Measurements from ENCODE around the gene CFAP74.
"Not testable (repeated sequence)": the region's sequence is repeated elsewhere in the genome, so short reads cannot be mapped to it uniquely, and the experiment has no call there.

CFAP74 gene

DNA sequence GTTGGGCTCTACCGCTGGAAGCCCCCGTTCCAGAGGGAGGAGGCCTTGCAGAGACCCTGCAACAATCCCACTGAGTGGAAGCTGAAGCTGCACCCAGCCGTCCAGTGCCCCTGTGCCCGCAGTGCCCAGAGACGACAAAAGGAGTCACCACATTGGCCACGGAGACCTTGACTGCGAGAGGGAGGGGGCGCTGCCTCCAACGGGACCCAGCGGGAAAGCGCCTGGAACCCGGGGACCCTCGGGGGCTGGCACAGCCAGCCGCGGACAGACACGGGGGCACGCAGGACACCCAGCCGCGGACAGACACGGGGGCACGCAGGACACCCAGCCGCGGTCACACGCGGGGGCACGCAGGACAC is 22.5 kb downstream of the CFAP74 start:
- no peak for DNase-seq (ENCODE audit: low read depth)
- H3K4me3 ChIP-seq (ENCODE audit: control insufficient read depth, low read depth, low read length), result no peak overlapping the region
- TF ChIP-seq, protein P1, sequence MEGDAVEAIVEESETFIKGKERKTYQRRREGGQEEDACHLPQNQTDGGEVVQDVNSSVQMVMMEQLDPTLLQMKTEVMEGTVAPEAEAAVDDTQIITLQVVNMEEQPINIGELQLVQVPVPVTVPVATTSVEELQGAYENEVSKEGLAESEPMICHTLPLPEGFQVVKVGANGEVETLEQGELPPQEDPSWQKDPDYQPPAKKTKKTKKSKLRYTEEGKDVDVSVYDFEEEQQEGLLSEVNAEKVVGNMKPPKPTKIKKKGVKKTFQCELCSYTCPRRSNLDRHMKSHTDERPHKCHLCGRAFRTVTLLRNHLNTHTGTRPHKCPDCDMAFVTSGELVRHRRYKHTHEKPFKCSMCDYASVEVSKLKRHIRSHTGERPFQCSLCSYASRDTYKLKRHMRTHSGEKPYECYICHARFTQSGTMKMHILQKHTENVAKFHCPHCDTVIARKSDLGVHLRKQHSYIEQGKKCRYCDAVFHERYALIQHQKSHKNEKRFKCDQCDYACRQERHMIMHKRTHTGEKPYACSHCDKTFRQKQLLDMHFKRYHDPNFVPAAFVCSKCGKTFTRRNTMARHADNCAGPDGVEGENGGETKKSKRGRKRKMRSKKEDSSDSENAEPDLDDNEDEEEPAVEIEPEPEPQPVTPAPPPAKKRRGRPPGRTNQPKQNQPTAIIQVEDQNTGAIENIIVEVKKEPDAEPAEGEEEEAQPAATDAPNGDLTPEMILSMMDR (conservative IDR thresholded peaks at IDR 0.05; ENCODE audit: control insufficient read depth, insufficient read depth, low read depth, low read length), result no peak

DNA sequence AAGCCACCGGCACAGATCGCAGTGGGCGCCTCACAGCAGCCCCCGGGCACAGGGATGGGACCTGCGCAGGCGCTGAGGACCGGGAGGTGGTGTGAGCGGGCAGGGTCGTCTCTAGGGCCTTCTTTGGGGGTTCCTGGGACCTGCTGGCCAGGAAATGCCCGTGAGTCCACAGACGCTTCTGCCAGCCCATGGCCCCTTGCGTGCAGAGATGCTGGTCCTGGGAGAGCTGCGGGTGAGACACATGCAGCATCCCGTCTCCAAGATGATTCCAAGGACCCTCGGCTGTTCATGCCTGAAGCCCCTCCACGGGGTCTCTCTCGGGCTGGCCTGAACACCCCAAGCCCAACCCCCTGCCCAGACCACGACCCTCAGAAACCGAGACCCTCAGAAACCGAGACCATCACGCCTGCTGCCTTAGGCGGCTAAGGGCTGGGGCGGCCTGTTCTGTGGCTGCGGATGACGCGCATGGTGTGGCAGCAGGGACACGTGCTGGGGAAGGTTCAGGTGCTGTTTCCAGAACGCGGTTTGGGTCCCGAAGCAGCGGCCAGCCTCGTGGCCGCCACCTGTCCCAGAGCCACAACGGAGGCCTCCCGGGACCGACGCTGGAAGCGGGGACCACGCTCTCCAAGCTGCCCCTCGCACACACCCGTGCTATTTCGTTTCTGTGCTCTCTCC is 23.0 kb downstream of the CFAP74 start:
- H3K4me3 ChIP-seq (ENCODE audit: control insufficient read depth, low read depth, low read length), result no peak overlapping the region
- TF ChIP-seq, protein P1 (conservative IDR thresholded peaks at IDR 0.05; ENCODE audit: control insufficient read depth, insufficient read depth, low read depth, low read length), result no peak
- DNase-seq (ENCODE audit: low read depth), result no peak

DNA sequence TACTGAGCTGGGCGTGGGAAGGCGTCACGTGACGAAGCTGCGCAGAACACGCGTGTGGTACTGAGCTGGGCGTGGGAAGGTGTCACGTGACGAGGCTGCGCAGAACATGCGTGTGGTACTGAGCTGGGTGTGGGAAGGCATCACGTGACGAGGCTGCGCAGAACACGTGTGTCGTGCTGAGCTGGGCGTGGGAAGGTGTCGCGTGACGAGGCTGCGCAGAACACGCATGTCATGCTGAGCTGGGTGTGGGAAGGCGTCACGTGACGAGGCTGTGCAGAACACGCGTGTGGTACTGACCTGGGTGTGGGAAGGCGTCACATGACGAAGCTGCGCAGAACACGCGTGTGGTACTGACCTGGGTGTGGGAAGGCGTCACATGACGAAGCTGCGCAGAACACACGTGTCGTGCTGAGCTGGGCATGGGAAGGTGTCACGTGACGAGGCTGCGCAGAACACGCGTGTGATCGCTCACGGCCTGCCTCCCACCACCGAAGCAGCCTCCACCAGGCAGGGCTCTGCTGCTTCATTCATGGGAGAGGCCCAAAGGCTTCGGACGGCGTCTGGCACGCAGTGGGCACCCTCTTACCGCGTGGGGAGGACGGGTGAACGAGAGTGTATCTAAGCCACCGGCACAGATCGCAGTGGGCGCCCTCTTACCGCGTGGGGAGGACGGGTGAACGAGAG is 24.0 kb downstream of the CFAP74 start:
- TF ChIP-seq, protein P1 (conservative IDR thresholded peaks at IDR 0.05; ENCODE audit: control insufficient read depth, insufficient read depth, low read depth, low read length), result no peak
- DNase-seq (ENCODE audit: low read depth), result no peak
- no peak overlapping the region for H3K4me3 ChIP-seq (ENCODE audit: control insufficient read depth, low read depth, low read length)

DNA sequence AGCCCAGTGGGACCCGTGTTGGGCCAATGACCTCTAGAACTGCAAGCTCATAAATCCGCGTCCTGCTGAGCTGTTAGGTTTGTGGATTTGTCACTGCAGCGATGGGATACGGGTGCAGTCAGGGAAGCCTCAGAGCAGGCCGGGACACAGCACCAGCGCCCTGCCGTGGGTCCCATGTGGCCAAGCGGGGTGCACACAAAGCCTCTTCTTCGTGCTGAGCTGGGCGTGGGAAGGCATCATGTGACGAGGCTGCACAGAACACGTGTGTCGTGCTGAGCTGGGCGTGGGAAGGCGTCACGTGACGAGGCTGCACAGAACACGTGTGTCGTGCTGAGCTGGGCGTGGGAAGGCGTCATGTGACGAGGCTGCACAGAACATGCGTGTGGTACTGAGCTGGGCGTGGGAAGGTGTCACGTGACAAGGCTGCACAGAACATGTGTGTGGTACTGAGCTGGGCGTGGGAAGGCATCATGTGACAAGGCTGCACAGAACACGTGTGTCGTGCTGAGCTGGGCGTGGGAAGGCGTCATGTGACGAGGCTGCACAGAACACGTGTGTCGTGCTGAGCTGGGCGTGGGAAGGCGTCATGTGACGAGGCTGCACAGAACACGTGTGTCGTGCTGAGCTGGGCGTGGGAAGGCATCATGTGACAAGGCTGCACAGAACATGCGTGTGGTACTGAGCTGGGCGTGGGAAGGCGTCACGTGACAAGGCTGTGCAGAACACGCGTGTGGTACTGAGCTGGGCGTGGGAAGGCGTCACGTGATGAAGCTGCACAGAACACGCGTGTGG is 24.7 kb downstream of the CFAP74 start:
- H3K4me3 ChIP-seq (ENCODE audit: control insufficient read depth, low read depth, low read length); DNase-seq (ENCODE audit: low read depth): not testable (repeated sequence)

DNA sequence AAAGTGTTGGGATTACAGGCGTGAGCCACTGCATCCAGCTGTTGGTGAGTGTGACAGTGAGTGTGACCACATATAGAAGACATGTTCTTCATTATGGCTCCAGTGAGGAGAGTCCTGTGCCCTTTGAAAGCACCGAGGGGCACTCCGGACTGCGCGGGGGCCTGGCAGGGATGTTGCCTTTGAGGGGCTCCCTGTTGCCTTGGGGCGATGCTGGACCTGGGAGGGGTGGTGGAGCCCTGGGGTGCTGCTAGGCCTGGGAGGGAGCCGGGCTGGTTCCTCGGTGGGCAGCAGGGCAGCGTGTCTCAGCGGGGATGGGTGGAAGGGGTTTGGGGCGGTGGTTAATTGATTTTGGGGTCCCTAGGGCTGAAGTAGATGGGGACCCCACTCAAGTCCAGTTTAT is 25.5 kb downstream of the CFAP74 start:
- TF ChIP-seq, protein P1 (conservative IDR thresholded peaks at IDR 0.05; ENCODE audit: control insufficient read depth, insufficient read depth, low read depth, low read length), result no peak
- H3K4me3 ChIP-seq (ENCODE audit: control insufficient read depth, low read depth, low read length), result no peak overlapping the region
- DNase-seq (ENCODE audit: low read depth), result no peak

DNA sequence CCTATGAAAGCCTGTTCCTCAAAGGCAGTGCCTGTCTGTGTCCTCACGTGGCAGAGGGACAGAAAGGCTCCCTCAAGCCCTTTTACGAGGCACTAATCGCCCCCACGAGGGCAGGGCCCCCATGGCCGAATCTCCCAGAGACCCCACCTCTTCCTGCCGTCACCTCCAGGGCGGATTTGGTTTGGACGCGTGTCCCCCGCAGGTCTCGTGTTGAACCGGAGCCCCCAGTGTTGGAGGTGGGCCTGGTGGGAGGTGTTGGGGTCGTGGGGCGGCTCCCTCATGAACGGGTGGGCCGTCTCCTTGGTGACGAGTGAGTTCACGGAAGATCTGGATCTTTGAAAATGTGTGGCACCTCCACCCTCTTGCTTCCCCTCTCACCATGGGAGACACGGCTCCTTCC is 27.6 kb downstream of the CFAP74 start:
- TF ChIP-seq, protein P1 (conservative IDR thresholded peaks at IDR 0.05; ENCODE audit: control insufficient read depth, insufficient read depth, low read depth, low read length), result no peak
- no peak overlapping the region for H3K4me3 ChIP-seq (ENCODE audit: control insufficient read depth, low read depth, low read length)
- DNase-seq (ENCODE audit: low read depth), result no peak

DNA sequence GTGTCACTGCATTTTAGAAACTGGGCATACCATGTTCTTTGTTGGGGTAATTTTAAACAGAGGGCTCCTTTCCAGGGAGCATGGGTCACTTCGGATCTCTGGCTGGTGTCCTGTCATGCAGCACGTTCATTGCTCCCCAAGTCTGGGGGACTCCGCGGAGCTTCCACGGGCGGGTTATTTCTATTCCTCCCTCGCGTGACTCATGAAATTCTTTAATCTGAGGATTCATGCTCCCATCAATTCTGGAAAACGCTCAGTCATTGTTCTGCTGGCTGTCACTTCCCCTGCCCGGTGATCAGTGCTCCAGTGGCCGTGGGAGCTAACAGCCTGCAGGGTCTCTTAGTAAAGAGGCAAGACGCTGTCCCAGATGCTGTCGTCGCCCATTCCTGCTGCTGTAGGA is 28.1 kb downstream of the CFAP74 start:
- no peak overlapping the region for H3K4me3 ChIP-seq (ENCODE audit: control insufficient read depth, low read depth, low read length)
- no peak for DNase-seq (ENCODE audit: low read depth)
- TF ChIP-seq, protein P1 (conservative IDR thresholded peaks at IDR 0.05; ENCODE audit: control insufficient read depth, insufficient read depth, low read depth, low read length), result no peak

All from fibroblast of mammary gland (primary cell).